GM19452 (cell line): Measurements from ENCODE around the gene HNRNPU.

ENCODE experiments used
- ATAC-seq: cut with Tn5 transposase; IDR thresholded peaks from one replicate; pipeline ENCODE4 v1.9.1; 2021; ENCODE audit not compliant: unreplicated experiment

HNRNPU gene

DNA sequence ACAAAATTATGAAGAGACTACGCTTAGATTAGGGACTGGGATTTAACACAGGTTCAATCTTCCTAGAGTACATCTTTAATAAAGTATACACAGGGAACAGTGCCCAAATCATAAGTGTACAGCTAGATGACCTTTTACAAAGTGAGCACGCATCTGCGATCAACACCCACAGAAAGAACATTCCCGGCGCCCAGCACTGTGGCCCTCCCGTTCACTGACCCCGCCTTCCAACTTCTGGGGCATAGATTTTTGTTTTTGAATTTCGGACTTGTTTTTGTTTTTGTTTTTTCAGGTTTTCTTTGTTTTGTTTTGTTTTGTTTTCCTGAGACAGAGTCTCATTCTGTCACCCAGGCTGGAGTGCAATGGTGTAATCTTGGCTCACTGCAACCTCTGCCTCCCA is 59.5 kb downstream of the HNRNPU start:
- ATAC-seq, result no peak

DNA sequence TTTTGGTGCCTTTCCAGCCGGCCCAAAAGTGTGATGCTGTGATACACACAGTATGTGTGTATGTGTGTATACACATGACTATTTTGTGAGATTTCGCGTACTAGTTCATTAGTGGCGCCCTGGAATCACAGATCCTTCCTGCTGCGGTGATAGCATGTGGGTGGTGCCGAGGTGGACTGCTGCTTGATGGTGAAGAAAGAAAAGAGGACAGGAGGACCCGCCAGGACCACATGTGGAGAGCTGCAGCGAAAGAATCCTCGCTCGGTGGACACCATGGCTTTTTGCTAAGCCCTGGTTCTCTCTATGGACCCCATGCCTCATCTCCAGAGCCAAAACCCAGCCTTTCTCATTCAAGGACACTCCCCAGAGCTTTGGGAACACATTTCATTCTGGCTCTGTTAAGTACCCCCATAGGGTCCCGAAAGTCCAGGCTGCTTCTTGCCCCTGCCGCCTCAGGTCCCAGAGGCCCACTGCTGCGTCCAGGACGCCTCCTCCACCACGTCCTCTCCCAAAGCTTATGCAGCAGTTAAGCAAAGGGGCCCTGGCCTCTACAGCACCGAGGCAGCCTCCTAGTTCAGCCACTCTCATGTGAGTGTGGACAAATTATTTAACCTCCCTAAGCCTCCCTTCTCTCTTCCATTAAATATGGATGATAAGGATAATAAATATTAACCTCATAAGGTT is 61.6 kb downstream of the HNRNPU start:
- ATAC-seq, result no peak

DNA sequence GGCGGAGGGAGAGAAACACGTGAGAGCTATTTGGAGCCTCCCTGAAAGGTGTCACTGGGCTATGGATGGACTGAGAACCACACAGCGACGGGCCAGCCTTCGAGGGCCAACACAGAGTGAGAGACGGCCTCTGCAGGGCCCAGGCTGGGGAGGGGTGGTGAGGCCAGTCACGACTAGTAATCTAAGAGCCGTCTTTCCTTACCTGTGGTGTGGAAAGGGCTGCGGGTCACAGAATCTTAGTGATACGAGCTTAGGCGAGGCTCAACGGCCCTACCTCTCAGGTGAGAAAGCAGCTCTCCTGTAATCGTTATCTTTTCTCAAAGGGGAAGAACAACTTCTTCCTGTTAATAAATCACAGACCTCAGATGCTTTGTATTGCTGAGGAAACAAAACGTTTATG is 62.3 kb downstream of the HNRNPU start:
- no peak for ATAC-seq

DNA sequence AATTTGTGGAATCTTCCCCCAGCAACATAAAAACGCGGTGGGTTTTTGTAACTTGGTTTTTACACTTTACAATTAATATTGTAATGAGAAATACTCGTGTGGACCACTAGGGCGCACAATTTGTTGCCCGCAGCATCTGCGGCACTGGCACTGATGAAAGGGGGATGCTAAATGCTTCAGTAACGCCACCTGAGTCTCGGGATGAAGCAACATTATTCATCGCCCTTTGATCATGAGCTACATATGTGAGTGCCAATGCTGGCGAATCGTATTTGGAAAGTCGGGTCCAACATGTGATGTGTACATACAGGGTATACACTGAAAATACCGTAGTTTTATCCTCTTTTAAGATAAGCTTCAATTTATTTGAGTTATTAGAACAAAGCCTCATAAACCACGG is 63.1 kb downstream of the HNRNPU start:
- ATAC-seq, result peak; percentile 64

DNA sequence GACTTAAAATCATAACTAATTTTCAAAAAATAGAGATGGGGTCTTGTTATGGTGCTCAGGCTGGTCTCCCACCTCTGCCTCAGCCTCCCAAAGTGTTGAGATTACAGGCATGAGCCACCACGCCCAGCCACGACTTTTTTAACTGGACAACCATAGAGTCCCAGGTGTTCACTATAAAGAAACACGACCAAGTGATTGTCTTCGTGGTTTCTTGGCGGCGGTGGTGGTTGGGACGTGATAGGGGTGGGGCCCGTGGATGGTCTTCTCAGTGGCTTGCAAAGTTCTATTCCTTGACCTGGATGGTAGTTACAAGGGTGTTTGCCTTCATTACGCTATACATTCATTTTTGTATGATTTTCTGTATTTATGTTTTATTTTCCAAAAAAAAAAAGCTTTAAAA is 63.5 kb downstream of the HNRNPU start:
- ATAC-seq, result no peak
